GM19023 (cell line): ENCODE measurements around the gene FKTN.
"Not testable (repeated sequence)": the region's sequence is repeated elsewhere in the genome, so short reads cannot be mapped to it uniquely, and the experiment has no call there.

Source experiments
- ATAC-seq: cut with Tn5 transposase; IDR thresholded peaks from one replicate; pipeline ENCODE4 v1.9.1; 2021; ENCODE audit warnings: mild to moderate bottlenecking, moderate library complexity; ENCODE audit not compliant: unreplicated experiment

The FKTN gene

GRCh38 chr9:105557804-105558610, at the start of gene FKTN:
TSS of gene FKTN (plus strand) at chr9:105558131. CDS start at chr9:105575033, 16,902 bp downstream.
- peak; percentile 99 for ATAC-seq

- ATAC-seq: no peak
Observed at GRCh38 chr9:105508530-105508929, 49.4 kb upstream of the FKTN start.

DNA sequence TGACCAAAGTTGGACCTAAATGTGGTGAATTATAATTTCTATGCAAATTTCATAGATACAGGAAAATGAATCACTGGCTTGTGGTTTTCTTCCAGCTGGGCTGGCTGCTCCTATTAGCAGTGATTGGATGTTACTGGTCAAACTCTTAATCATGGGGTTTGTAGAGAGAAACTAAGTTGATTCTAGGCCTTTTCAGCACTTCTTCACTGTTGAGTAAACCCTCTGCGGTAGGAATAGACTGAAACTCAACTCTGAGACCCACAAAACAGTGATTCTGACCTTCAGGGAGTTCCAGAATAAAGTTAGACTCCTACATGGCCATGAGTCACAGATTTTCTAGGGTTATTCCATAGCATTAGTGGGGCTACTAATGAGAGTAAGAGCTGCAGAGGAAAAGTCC, 47.9 kb upstream of the FKTN start:
- peak; percentile 72 for ATAC-seq

DNA sequence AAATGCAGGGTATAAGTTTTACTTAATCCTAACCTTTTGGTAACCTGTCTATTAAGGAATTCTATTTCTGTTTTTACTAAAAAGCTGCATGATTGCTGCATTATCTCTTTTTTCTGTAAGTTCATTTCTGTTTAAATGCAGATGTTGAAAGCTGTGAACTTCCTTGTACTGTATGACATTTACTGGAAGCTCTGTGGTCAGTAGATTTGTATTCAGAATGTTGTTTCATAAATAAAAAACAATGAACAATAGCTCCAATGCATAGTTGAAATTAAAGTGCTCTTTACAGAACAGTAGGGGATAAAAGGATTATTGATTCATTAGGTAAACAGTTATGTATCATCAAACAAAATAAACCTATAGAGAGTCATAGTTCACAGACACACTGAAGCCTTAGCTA, 46.5 kb upstream of the FKTN start:
- ATAC-seq: no peak

- ATAC-seq: no peak
Observed at GRCh38 chr9:105515811-105516413, 42.0 kb upstream of the FKTN start.

- ATAC-seq: peak; percentile 65
Observed at GRCh38 chr9:105519710-105520369, 38.1 kb upstream of the FKTN start.

DNA sequence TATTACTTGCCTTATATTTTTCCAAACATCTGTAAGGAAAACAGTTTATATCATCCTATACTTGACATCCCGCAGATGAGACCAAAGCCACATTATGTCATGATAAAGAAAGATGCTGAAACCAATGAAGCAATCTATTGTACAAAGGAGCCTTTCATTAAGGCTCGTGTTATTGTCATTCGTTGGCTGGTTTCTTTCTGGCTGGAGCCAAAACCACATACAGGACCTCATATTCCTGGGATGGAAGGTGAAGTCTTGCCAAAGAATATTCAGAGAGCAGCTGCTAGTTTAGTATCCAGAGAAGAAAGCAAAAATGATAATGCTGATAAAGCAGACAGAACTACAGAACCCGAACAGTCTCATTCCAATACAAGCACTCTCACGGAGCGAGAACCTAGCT, 36.9 kb upstream of the FKTN start:
- not testable (repeated sequence) for ATAC-seq

- peak; percentile 71 for ATAC-seq
Observed at GRCh38 chr9:105522618-105523385, 35.1 kb upstream of the FKTN start.

- ATAC-seq: no peak
Observed at GRCh38 chr9:105531530-105531929, 26.4 kb upstream of the FKTN start.

DNA sequence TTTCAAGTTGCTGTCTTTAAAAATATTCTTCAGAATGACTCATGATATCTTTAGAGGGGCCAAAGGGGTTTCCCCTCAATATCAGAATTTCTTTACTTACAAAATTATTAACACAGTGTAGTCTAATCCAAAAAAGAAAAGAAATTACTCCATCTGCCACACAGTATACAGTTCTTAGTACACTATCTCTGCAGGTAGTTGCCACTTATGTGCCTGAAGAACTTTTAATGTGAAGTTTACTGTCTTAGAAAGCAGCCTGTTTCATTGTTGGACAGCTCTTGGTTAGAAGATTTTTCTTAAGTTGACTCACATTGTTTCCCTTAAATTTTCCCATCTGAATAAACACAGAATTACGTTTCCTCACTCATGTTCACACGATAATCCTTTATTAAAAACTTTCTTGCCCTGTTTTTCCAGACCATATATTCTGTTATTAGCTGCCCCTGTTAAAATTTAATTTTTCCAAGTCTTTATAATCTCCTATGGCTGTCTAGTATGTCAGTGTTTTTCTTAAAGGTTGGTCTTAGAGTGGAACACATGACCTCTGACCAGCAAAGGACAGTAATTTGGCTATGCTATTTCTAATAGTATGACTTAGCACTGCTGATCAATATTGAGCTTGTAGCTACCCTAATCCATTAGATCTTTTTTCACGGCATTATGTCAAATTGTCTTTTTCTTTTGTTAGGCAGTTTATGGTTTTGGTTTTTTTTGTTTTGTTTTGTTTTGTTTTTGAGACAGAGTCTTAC, 21.8 kb upstream of the FKTN start:
- peak; percentile 80 for ATAC-seq

DNA sequence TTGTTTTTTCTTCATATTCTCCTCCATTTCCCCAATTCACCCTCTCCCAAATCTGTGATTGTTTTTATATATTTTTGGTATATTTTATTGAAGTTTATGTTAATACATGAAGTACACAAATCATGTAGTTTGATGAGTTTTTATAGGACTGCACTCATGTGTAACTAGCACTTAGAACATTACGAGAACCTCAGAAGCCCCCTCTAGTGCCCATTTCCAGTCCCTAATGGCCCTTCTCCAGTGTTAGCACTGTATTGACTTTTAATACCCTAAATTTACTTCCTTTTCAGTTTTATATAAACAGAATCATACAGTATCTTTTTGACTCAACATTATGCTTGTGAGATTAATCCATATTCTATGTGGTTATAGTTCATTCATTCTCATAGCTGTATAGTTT, 18.5 kb upstream of the FKTN start:
- ATAC-seq: no peak

DNA sequence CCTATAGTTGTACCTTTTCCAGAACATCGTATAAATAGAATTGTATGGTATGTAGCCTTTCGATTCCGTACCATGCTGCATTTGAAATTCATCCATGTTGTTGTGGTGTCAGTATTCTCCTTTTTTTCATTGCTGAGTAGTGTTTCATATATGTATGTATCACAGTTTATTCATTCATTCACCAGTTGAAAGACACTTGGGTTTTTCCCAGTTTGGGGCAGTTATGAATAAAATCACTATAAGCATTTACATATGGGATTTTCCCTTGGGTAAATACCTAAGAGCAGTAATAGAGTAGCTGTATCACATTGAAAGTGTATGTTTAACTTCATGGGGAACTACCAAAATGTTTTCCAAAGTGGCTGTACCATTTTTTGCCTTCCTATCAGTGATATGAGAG, 16.1 kb upstream of the FKTN start:
- ATAC-seq: peak; percentile 98

- ATAC-seq: no peak
Observed at GRCh38 chr9:105554042-105554441, 3.9 kb upstream of the FKTN start.

DNA sequence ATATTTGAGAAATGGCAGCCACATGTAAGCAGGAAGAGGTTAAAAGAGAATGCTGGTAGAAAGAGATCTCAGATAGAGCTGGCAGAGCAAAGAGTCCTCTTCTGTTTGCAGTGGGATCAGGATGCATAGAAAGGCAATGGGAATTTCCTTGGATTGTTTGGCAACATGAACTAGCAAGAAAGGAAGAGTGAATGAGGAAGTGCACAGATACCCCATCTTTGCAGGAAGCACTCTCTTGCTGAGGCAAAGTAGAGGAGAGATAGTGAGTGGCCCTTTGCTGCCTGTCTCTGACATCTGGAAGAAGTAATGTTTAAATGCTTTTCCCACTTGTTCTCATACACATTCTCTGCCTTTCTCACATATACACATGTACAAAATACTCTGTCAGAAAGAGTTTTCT, 14.5 kb downstream of the FKTN start:
- no peak for ATAC-seq

DNA sequence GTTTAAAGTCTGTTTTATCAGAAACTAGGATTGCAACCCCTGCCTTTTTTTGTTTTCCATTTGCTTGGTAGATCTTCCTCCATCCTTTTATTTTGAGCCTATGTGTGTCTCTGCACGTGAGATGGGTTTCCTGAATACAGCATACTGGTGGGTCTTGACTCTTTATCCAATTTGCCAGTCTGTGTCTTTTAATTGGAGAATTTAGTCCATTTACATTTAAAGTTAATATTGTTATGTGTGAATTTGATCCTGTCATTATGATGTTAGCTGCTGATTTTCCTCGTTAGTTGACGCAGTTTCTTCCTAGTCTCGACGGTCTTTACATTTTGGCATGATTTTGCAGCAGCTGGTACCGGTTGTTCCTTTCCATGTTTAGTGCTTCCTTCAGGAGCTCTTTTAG, 22.0 kb downstream of the FKTN start:
- not testable (repeated sequence) for ATAC-seq

DNA sequence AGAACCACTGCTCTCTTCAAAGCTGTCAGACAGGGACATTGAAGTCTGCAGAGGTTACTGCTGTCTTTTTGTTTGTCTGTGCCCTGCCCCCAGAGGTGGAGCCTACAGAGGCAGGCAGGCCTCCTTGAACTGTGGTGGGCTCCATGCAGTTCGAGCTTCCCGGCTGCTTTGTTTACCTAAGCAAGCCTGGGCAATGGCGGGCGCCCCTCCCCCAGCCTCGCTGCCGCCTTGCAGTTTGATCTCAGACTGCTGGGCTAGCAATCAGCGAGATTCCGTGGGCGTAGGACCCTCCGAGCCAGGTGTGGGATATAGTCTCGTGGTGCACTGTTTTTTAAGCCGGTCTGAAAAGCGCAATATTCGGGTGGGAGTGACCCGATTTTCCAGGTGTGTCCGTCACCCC, 23.6 kb downstream of the FKTN start:
- ATAC-seq: not testable (repeated sequence)

DNA sequence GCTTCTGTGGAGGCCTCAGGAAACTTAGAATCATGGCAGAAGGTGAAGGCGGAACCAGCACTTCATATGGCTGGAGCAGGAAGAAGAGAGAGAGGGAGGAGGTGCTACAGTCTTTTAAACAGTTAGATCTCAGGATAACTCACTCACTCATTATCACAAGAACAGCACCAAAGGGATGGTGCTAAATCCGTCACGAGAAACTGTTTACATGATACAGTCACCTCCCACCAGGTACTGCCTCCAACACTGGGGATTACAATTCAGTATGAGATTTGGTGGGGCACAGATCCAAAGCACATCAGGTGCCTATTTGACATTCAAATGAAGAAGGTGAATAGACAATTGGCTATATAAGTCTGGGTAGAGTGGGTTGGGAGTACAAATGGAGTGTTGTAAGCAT, 35.2 kb downstream of the FKTN start:
- ATAC-seq: no peak

GRCh38 chr9:105608721-105609598, 51.0 kb downstream of the FKTN start:
- no peak for ATAC-seq

GRCh38 chr9:105621001-105621400, 63.1 kb downstream of the FKTN start:
- no peak for ATAC-seq

DNA sequence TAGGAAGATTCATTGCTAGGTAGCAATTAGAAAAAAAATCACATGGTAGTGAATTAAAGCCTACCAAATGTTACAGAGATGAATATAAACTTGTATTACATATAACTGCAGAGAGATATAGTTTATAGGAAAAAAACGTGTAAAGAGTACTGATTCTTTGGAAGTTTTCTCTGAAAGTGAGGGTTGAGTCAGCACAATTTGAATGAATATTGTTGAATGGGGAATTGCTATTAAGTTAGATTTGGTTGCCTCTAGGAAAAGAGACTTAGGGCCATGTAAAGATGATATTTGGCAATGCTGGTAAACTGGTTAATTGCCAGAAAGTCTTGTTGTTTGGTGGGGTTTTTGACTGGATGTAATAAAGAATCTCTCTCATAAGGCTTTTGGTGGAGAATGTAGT, 67.2 kb downstream of the FKTN start:
- no peak for ATAC-seq
